SJSA1 (cell line): ENCODE results near the gene PRR7. TPM values are rescaled to one million over a fixed set of nuclear protein-coding genes. Genes with fewer than 3 reads are reported as not detected.
"Not testable (repeated sequence)": the region's sequence is repeated elsewhere in the genome, so short reads cannot be mapped to it uniquely, and the experiment has no call there.

Experiments used
- DNase-seq, 2 experiments: peaks; one replicate each; pipeline ENCODE4 v3.0.0-alpha.2; 2015 to 2020; ENCODE audit warnings: low spot score in 2 of 2, low read depth in 1 of 2
- H3K27ac ChIP-seq: fragments of 250-450 bp; sonication (Bioruptor Pico); 2 replicates; pipeline ENCODE4 v1.5.1; 2020; ENCODE audit warnings: mild to moderate bottlenecking, moderate library complexity
- H3K27me3 ChIP-seq: fragments of 250-450 bp; sonication (Bioruptor Pico); replicated peaks from 2 replicates; pipeline ENCODE4 v1.5.1; 2020; ENCODE audit warnings: mild to moderate bottlenecking, moderate library complexity
- H3K36me3 ChIP-seq: fragments of 250-450 bp; sonication (Bioruptor Pico); 2 replicates; pipeline ENCODE4 v1.5.1; 2020; ENCODE audit warnings: mild to moderate bottlenecking
- H3K4me1 ChIP-seq: fragments of 250-450 bp; sonication (Bioruptor Pico); replicated peaks from 2 replicates; pipeline ENCODE4 v1.6.1; 2021; ENCODE audit warnings: mild to moderate bottlenecking
- H3K4me3 ChIP-seq: fragments of 250-450 bp; sonication (Bioruptor Pico); 2 replicates; pipeline ENCODE4 v1.5.1; 2020; ENCODE audit warnings: mild to moderate bottlenecking
- H3K9me3 ChIP-seq: fragments of 250-450 bp; sonication (Bioruptor Pico); replicated peaks from 2 replicates; pipeline ENCODE4 v1.5.1; 2020; ENCODE audit warnings: mild to moderate bottlenecking
- total RNA-seq: library from RNA; depleted of rRNA; stranded (reverse); fragments of >200 nt; shearing (Covaris generic); gene quantifications from 2 replicates; pipeline ENCODE4 v1.2.3, GENCODE V29; 2014

The PRR7 gene
- total RNA-seq, 1 experiment from 2014 or later = 7.4 TPM

- Histone ChIP-seq H3K9me3 (0 out of 2 replicates have a peak, but pooled peaks cover 3% of the 10 kb centered on the region), H3K27ac (no peak overlapping the region), H3K36me3 (peaks cover 63% of the 10 kb centered on the region), H3K4me3 (no peak overlapping the region), H3K27me3 (no peaks in the 10 kb centered on the region), H3K4me1 (peaks cover 33% of the 10 kb centered on the region)
- DNase-seq = no peak
Observed at GRCh38 chr5:177479774-177480173, 33.2 kb downstream of the PRR7 start.

- Histone ChIP-seq H3K9me3 (0 out of 2 replicates have a peak, but pooled peaks cover 3% of the 10 kb centered on the region), H3K27me3 (no peaks in the 10 kb centered on the region), H3K27ac (no peak overlapping the region), H3K4me3 (no peak overlapping the region), H3K4me1 (peaks cover 19% of the 10 kb centered on the region), H3K36me3 (peaks cover 89% of the 10 kb centered on the region)
- no peak for DNase-seq
Observed at GRCh38 chr5:177482359-177482795, 35.8 kb downstream of the PRR7 start.

GRCh38 chr5:177483042-177483441 lies 36.4 kb downstream of the PRR7 start:
- H3K4me3 ChIP-seq = no peak overlapping the region
- H3K36me3 ChIP-seq = peaks cover 91% of the 10 kb centered on the region
- no peak overlapping the region for H3K27ac ChIP-seq
- no peaks in the 10 kb centered on the region for H3K27me3 ChIP-seq
- H3K9me3 ChIP-seq = 0 out of 2 replicates have a peak, but pooled peaks cover 3% of the 10 kb centered on the region
- no peak for DNase-seq
- H3K4me1 ChIP-seq = peaks cover 17% of the 10 kb centered on the region

GRCh38 chr5:177483994-177484901 lies 37.6 kb downstream of the PRR7 start:
- Histone ChIP-seq H3K27me3 (no peaks in the 10 kb centered on the region), H3K27ac (no peak overlapping the region), H3K9me3 (0 out of 2 replicates have a peak, but pooled peaks cover 3% of the 10 kb centered on the region), H3K36me3 (peaks cover 91% of the 10 kb centered on the region), H3K4me1 (peaks cover 17% of the 10 kb centered on the region), H3K4me3 (no peak overlapping the region)
- DNase-seq = no peak

- 0 out of 2 replicates have a peak, but pooled peaks cover 3% of the 10 kb centered on the region for H3K9me3 ChIP-seq
- peaks cover 91% of the 10 kb centered on the region for H3K36me3 ChIP-seq
- peaks cover 17% of the 10 kb centered on the region for H3K4me1 ChIP-seq
- no peak overlapping the region for H3K27ac ChIP-seq
- no peak for DNase-seq
- no peak overlapping the region for H3K4me3 ChIP-seq
- H3K27me3 ChIP-seq = no peaks in the 10 kb centered on the region
Observed at GRCh38 chr5:177484902-177485549, 38.4 kb downstream of the PRR7 start.

- peaks cover 97% of the 10 kb centered on the region for H3K36me3 ChIP-seq
- not testable (repeated sequence) for H3K9me3 ChIP-seq, H3K27ac ChIP-seq
Observed at GRCh38 chr5:177485753-177486152, 39.1 kb downstream of the PRR7 start.

GRCh38 chr5:177486256-177486655 lies 39.6 kb downstream of the PRR7 start:
- no peak overlapping the region for H3K27ac ChIP-seq
- peaks cover 98% of the 10 kb centered on the region for H3K36me3 ChIP-seq
- peaks cover 14% of the 10 kb centered on the region for H3K4me1 ChIP-seq

More at GRCh38 chr5:177485753-177486152, 39.1 kb downstream of the PRR7 start:
- H3K4me1 ChIP-seq = peaks cover 17% of the 10 kb centered on the region
- H3K4me3 ChIP-seq, H3K27me3 ChIP-seq, DNase-seq: not testable (repeated sequence)

GRCh38 chr5:177487144-177487543 lies 40.5 kb downstream of the PRR7 start:
- DNase-seq = no peak
- Histone ChIP-seq H3K9me3 (0 out of 2 replicates have a peak, but pooled peaks cover 3% of the 10 kb centered on the region), H3K36me3 (peaks cover 97% of the 10 kb centered on the region), H3K4me3 (no peak overlapping the region), H3K27ac (no peak overlapping the region), H3K4me1 (peaks cover 7% of the 10 kb centered on the region; the same call in 1 of the 2 replicates), H3K27me3 (no peaks in the 10 kb centered on the region)

More at GRCh38 chr5:177486256-177486655, 39.6 kb downstream of the PRR7 start:
- H3K27me3 ChIP-seq = no peaks in the 10 kb centered on the region
- DNase-seq = no peak
- H3K4me3 ChIP-seq = no peak overlapping the region
- 0 out of 2 replicates have a peak, but pooled peaks cover 3% of the 10 kb centered on the region for H3K9me3 ChIP-seq

- H3K27me3 ChIP-seq = no peaks in the 10 kb centered on the region
- no peak overlapping the region for H3K27ac ChIP-seq
- H3K4me1 ChIP-seq = peaks cover 7% of the 10 kb centered on the region; the same call in 1 of the 2 replicates
- H3K36me3 ChIP-seq = peaks cover 99% of the 10 kb centered on the region
- H3K4me3 ChIP-seq = no peak overlapping the region
- 0 out of 2 replicates have a peak, but pooled peaks cover 3% of the 10 kb centered on the region for H3K9me3 ChIP-seq
- no peak for DNase-seq
Observed at GRCh38 chr5:177487975-177488374, 41.4 kb downstream of the PRR7 start.

GRCh38 chr5:177489119-177489716 lies 42.6 kb downstream of the PRR7 start:
- no peaks in the 10 kb centered on the region for H3K27me3 ChIP-seq
- no peak overlapping the region for H3K27ac ChIP-seq
- H3K9me3 ChIP-seq = 0 out of 2 replicates have a peak, but pooled peaks cover 2% of the 10 kb centered on the region
- peaks cover 99% of the 10 kb centered on the region for H3K36me3 ChIP-seq
- H3K4me1 ChIP-seq = peaks cover 14% of the 10 kb centered on the region
- no peak overlapping the region for H3K4me3 ChIP-seq
- DNase-seq = no peak

GRCh38 chr5:177490311-177490991 lies 43.8 kb downstream of the PRR7 start:
- no peak overlapping the region for H3K4me3 ChIP-seq
- no peaks in the 10 kb centered on the region for H3K27me3 ChIP-seq
- H3K27ac ChIP-seq = no peak overlapping the region
- DNase-seq = no peak
- peaks cover 97% of the 10 kb centered on the region for H3K36me3 ChIP-seq
- H3K4me1 ChIP-seq = peaks cover 20% of the 10 kb centered on the region
- no peaks in the 10 kb centered on the region for H3K9me3 ChIP-seq

- H3K9me3 ChIP-seq = no peaks in the 10 kb centered on the region
- H3K4me3 ChIP-seq = no peak overlapping the region
- H3K36me3 ChIP-seq = peaks cover 97% of the 10 kb centered on the region
- DNase-seq = no peak
- no peaks in the 10 kb centered on the region for H3K27me3 ChIP-seq
- H3K27ac ChIP-seq = no peak overlapping the region
- peaks cover 25% of the 10 kb centered on the region for H3K4me1 ChIP-seq
Observed at GRCh38 chr5:177490992-177491391, 44.4 kb downstream of the PRR7 start.

- no peak for DNase-seq
- Histone ChIP-seq H3K36me3 (peaks cover 97% of the 10 kb centered on the region), H3K27ac (no peak overlapping the region)
Observed at GRCh38 chr5:177491429-177491945, 44.9 kb downstream of the PRR7 start.

More at GRCh38 chr5:177491429-177491945, 44.9 kb downstream of the PRR7 start:
- no peaks in the 10 kb centered on the region for H3K9me3 ChIP-seq
- no peak overlapping the region for H3K4me3 ChIP-seq
- peaks cover 30% of the 10 kb centered on the region for H3K4me1 ChIP-seq
- H3K27me3 ChIP-seq = no peaks in the 10 kb centered on the region
